Stimulated activated CD4-positive, alpha-beta T cell treated with anti-CD3 and anti-CD28 coated beads, TNF-alpha, amount 100 ng/mL, for 48 hours (primary cell): ENCODE results near the gene OPCML.

Experiments
- DNase-seq, 3 donors: peaks; one replicate each; pipeline ENCODE4 v3.0.0-alpha.2; 2020; ENCODE audit warnings: low read depth in 3 of 3

OPCML gene

DNA sequence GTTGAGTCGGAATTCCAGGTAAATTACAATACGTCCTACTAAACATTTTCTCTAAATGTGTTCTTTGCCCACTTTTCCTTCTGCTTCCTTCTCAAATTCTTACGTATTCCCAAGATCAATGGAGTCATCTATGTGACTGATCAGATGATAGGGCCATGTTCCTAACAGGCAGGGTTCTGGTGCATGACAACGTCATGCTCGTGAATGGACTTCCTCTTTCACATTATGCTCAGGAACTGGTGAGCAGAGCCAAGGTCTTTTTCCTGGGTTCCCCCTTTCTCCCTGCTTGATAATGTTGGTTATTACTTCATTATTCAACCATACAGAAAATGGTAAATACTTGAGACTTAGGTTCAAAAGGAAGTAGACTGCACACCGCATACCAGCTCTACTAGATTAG is 789.4 kb downstream of the OPCML start:
- DNase-seq = no peak

GRCh38 chr11:132734217-132734616 is 798.1 kb downstream of the OPCML start:
- no peak for DNase-seq

DNA sequence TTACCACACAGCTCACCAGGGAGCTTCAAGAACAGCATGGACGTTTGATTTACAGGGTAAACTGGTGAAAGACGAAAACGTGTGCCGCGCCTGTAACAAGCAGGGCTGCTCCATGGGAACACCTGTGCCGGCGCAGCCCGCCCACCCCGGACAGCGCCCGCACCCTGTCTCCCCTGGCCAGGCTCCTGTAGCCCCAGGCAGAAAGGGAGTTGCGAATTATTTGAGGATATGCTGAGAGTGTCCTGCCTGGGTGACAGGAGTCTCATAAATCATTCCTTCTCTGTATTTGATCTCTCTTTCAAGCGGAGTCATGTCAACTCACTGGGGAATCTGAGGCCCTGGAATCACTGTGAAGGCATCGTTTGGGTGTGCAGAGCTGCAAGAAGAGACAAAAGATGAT is 804.3 kb downstream of the OPCML start:
- DNase-seq = no peak

DNA sequence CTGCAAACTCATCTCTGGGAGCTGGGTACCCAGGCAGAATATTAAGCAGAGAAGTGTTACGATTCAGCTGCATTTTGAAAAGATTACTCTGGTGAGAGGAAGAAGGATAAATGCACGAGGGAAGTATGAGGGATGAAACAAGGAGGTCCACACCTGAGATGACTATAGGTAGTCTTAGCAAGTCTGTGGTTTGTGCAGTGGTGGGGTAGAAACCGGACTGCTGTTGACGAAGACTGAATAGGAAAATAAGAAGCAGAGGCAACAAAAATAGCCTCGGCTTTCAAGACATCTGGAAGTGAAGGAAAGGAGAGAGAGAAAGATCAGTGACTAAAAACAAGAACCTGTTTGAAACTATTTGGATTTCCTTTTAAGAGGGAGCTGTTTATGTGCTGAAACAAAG is 810.8 kb downstream of the OPCML start:
- no peak for DNase-seq

GRCh38 chr11:132719684-132720083 is 812.6 kb downstream of the OPCML start:
- DNase-seq = no peak

- peak in 2 of 3 donors; percentile 14 to 17 for DNase-seq
Measured at GRCh38 chr11:132718711-132719671, 813.3 kb downstream of the OPCML start.

DNA sequence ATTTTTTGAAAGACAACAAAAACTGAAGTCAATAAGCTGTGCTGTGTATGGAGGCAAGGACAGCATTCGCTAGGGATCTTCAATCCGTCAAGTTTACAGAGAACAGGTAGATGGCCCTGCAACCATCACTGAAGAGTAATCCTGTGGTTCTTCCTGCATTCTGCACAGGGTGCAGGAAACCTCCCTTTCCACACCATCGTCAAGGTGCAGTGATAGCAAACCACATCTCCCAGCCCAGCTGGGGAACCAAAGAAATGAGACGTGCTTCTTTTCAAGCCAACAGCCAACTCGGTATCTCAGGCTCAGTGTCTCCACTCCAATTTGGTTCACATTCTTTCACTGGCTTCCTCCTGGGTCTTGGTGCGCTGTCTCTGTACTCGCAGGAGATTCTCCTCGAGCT is 814.5 kb downstream of the OPCML start:
- DNase-seq = no peak

GRCh38 chr11:132716037-132716436 is 816.3 kb downstream of the OPCML start:
- no peak for DNase-seq

GRCh38 chr11:132714859-132715440 is 817.4 kb downstream of the OPCML start:
- DNase-seq = no peak

- DNase-seq = no peak
Measured at GRCh38 chr11:132712466-132712865, 819.8 kb downstream of the OPCML start.

- DNase-seq = no peak
Measured at GRCh38 chr11:132704781-132705375, 827.4 kb downstream of the OPCML start.

DNA sequence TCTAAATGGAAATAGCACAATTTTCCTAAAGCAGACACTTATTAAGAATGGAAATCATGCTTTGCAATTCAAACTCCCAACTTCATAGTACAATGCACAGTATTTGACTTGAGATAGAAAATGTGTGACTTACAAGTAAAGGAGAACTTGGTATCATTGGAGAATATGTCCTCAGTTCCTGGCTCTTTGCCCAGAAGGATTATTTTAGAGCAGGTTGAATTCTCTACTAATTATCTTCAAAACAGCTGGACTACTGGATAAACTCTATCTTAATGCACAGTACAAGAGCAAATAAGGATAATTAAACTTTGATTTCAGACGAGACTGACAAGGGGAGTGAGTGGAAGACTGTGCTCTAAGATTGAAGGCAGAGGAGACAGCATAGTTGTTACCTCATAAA is 839.4 kb downstream of the OPCML start:
- no peak for DNase-seq

DNA sequence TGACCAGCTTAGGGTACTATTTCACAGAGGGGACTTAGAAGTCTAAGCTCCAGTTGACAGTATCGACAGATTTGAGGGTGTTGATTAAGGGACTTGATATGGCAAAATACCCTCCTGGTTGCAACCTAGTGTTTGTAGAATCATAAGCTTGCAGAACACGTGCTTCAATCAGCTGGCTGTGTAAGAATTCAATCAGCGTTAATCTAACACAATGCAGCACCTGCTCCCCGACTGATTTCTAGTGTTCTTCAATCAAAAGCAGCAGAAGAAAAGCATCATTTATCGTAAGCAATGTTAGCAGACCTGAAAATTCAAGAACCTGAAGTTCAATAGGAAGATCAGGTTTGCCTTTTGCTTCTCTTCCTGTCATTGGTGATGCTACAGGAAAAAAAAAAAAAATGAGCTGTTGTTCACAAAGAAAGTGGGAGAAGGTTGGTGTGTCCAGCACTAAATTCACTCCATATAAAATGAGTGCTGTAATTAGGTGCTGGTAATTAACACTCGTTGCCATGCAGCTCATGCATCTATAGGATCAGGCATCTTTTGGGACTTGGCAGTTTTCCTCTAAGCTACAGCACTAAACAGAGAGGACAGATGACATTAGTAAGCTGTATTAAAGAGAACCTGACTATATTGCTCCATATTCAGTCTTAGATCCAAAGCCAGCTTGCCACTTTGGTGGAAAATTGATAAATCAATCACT is 840.3 kb downstream of the OPCML start:
- DNase-seq = no peak

GRCh38 chr11:132686886-132687285 is 845.4 kb downstream of the OPCML start:
- no peak for DNase-seq

DNA sequence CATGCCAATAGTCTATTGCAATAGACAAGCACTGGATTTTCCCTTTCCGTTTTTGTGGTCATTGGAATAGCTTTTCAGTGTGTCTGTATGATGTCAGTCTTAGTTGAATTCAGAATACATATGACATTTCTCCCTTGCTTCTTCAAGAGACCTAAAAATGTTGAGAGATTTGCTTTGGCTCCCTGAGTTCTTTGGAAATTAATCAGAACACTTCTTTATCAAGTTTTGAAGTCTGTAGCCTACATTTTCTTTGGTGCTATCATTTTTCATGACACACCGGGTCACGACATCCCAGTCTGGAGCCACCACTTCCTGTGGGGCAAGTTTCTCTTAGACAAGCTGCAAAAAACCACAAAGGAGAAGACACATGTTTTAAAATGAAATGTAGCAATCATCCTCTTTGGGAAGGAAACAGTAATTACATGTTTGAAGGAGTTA is 847.1 kb downstream of the OPCML start:
- DNase-seq = no peak

GRCh38 chr11:132683602-132684001 is 848.7 kb downstream of the OPCML start:
- DNase-seq = no peak

DNA sequence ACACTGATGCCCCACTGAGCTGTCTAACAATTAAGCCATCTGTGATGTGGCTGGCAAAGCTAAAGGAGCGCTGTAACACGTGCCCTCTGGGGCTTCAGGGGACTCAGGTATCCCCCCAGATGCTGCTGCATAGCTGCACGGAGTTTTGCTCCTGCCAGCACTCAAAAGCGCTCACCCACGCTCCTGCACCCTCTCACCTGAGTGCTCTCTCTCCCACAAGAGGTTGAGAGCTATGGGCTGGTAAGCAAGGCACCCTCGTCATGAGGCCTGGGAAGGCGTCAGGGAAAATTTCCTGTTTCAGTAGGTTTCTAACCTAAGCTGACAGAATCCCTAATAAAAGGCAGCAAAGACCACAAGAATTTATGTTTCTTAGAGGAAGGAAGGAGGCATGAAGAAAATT is 850.3 kb downstream of the OPCML start:
- DNase-seq = no peak

- DNase-seq = no peak
Measured at GRCh38 chr11:132680584-132680983, 851.7 kb downstream of the OPCML start.

DNA sequence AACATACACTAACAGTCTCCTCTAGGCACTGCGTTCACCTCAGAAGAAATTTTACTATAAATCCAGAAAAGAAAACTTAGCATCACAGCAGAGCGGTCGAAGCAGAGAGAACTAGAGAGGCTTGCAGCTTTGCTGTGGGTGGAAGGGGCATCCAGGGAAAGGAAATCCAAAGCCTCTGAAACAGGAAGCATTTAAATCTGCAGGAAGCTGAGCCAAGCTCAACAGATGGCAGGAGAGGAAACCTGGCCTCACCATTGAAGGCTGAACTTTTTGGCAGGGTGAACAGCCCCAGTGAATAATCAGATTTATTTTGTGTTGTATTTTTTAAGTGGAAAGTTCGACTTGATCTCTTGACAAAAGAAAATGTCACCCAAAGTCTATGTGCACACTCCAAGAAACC is 858.1 kb downstream of the OPCML start:
- no peak for DNase-seq

DNA sequence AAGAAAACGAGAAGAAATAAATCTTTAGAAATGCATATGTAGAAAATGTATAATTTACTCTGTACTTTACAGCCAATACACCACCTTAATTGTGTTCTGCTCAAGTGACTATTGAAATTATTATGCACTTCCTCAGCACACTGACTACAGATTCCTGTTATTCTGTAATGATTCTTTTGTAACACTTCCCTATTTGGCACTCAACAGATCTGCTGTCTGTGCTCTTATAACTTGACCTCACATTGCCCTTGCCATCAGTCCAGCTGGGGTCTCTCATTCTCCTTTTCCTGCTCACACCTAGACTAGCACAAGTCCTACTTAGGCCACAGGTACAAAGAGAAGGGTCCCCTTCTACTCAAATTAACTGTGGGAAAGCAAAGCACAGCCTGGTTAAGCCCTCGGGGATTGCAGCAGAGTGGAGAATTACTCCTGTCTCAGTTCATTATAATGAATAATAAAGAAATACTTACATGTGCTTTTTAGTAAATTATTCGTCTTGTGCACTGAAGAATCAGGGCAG is 860.4 kb downstream of the OPCML start:
- DNase-seq = no peak

GRCh38 chr11:132670921-132671675 is 861.2 kb downstream of the OPCML start:
- DNase-seq = no peak
